Heart left ventricle (tissue), 16 donors: ENCODE data around the gene ZNF324B. TPM values are rescaled to one million over a fixed set of nuclear protein-coding genes. Genes with fewer than 3 reads are reported as not detected.
A peak's percentile ranks its signal among the peaks of the same experiment; 100 is the strongest.
"Not testable (repeated sequence)": the region's sequence is repeated elsewhere in the genome, so short reads cannot be mapped to it uniquely, and the experiment has no call there.

Experiments
- ATAC-seq, 4 donors: fragments of 200-7000 bp; cut with Tn5 transposase; one replicate each; pipeline ENCODE4 v1.9.1; 2020 to 2022; ENCODE audit warnings: moderate library complexity in 4 of 4, mild to moderate bottlenecking in 3 of 4, moderate number of reproducible peaks in 1 of 4
- DNase-seq, 5 donors: peaks; one replicate each; pipeline ENCODE4 v3.0.0-alpha.2; 2020
- H3K27ac ChIP-seq, 12 donors: fragments of 200-600 bp; sonication (generic) in 4 of 12; one replicate each; pipeline versions ENCODE4 v1.5.0 to v1.8.0; 2016 to 2022; ENCODE audit warnings: mild to moderate bottlenecking in 2 of 12
- H3K27me3 ChIP-seq, 9 donors: fragments of 200-600 bp; sonication (generic) in 2 of 9; one replicate each; pipeline versions ENCODE4 v1.5.1 to v1.8.0; 2016 to 2022; ENCODE audit warnings: mild to moderate bottlenecking in 3 of 9
- H3K36me3 ChIP-seq, 9 donors: fragments of 200-600 bp; sonication (generic) in 2 of 9; one replicate each; pipeline versions ENCODE4 v1.5.0 to v1.8.0; 2018 to 2022; ENCODE audit warnings: mild to moderate bottlenecking in 2 of 9
- H3K4me1 ChIP-seq, 12 donors: fragments of 200-600 bp; sonication (generic) in 4 of 12; one replicate each; pipeline versions ENCODE4 v1.5.0 to v1.8.0; 2016 to 2022; ENCODE audit warnings: mild to moderate bottlenecking in 3 of 12
- H3K4me3 ChIP-seq, 12 donors: fragments of 200-600 bp; sonication (generic) in 4 of 12; one replicate each; pipeline versions ENCODE4 v1.5.0 to v1.8.0; 2017 to 2022; ENCODE audit warnings: mild to moderate bottlenecking in 9 of 12, moderate library complexity in 4 of 12
- H3K9me3 ChIP-seq, 12 donors: fragments of 200-600 bp; sonication (generic) in 4 of 12; one replicate each; pipeline versions ENCODE4 v1.5.0 to v1.8.0; 2016 to 2022; ENCODE audit warnings: mild to moderate bottlenecking in 1 of 12
- CTCF ChIP-seq, 12 donors: fragments of 200-600 bp; sonication (generic) in 4 of 12; IDR thresholded peaks; one replicate each; pipeline versions ENCODE4 v1.5.0 to v1.8.0; 2018 to 2022; ENCODE audit warnings: antibody characterized with exemption in 12 of 12, mild to moderate bottlenecking in 5 of 12
- POLR2A ChIP-seq, 2 donors: fragments of 450-650 bp; IDR thresholded peaks; one replicate each; pipeline ENCODE4 v1.6.1; 2017; ENCODE audit warnings: antibody characterized with exemption in 2 of 2, mild to moderate bottlenecking in 2 of 2, moderate library complexity in 2 of 2
- WGBS, 4 donors: extraction: QIAGEN DNeasy Blood & Tissue Kit in 2 of 4; methylation state at CpG; one replicate each; pipeline versions ENCODE4 v1.1.5 to v1.1.7; 2013 to 2018; 5-methylcytosine and 5-hydroxymethylcytosine counted together
- intact Hi-C, 10 donors: fragments of 100-400 bp; cut with DNase I; formaldehyde crosslinking; loops; one replicate each; pipeline versions ENCODE4 v1.11.1 to v1.14.2; 2022
- polyA plus RNA-seq, 2 donors: library from polyadenylated mRNA; stranded (reverse); fragments of 200-250 nt; gene quantifications; one replicate each; pipeline ENCODE4 v1.2.3, GENCODE V29; 2013
- total RNA-seq, 9 donors: library from RNA; depleted of rRNA in 2 of 9; stranded (reverse); fragments of >200 nt in 2 of 9; fragmentation: NEBNext Ultra II Directional in 3 of 9; extraction: Animal tissue kit (Norgen Biotek cat#: 25700) in 3 of 9; gene quantifications; one replicate each; pipeline versions ENCODE4 v1.1.0 to v1.2.4, GENCODE V29; 2016 to 2023
- donor health status: ischemic (EF 13 %, LVEDD 7.1; RV severe dilation, severe dysfunction).
- donor health status: healthy with polysubstance abuse.
- donor health status: DM: no; HTN: yes; CAD: no.
- donor health status: DM: no; HTN: no; CAD: no.
- donor health status: ischemic (EF 25% LVEDD 6.9; RV normal size, moderate dysfunction).
- donor health status: ischemic (EF 25% LVEDD 5.7; RV mildly dilated, moderate dysfunction).
- donor health status: healthy.
- donor health status: DM: yes; HTN: yes; CAD: no.
- donor health status: ischemic (EF 35%, LVEDD 5.7; RV mildly dilated, moderate dysfunction).
- donor health status: nonischemic (EF 11% LVEDD 7.7; RV severe dilation, severe dysfunction).
- donor health status: DM: yes; HTN: yes; CAD: no.
- donor health status: PGD.
- donor health status: ischemic (EF 29% LVEDD 5.4; RV normal size, mild dysfunction).
- donor health status: nonischemic (EF 23%, LVEDD 6.1; RV moderate dilation, normal function).

The ZNF324B gene
- total and polyA plus RNA-seq, 11 donors, result 1.4 to 5.1 (median 3.9) TPM

GRCh38 chr19:58468216-58468839 lies 16.9 kb downstream of the ZNF324B start:
- no peak for DNase-seq
- Histone ChIP-seq H3K4me1 (peaks cover 4 to 16% (median 13%) of the 10 kb centered on the region in 12 donors), H3K4me3 (peak overlapping the region in 4 of 12 donors; percentile 2 to 36 (median 16)), H3K36me3 (peaks cover 0 to 36% (median 28%) of the 10 kb centered on the region in 9 donors), H3K27ac (no peak overlapping the region), H3K9me3 (no peaks in the 10 kb centered on the region), H3K27me3 (no peaks in the 10 kb centered on the region)
- intact Hi-C loops, result no loop called here
- ATAC-seq, result no peak
- no peak for TF ChIP-seq CTCF (IDR thresholded peaks at IDR 0.05)
- no peak for TF ChIP-seq POLR2A (IDR thresholded peaks at IDR 0.05)
- 54 to 70% (median 68%) methylated on average over 5 of the region's 5 CpGs for WGBS, 4 donors

GRCh38 chr19:58469241-58470013 lies 18.0 kb downstream of the ZNF324B start:
- intact Hi-C loops, result no loop called here
- 92 to 95% (median 93%) methylated on average over 13 to 17 of the region's 17 CpGs for WGBS, 4 donors
- Histone ChIP-seq H3K36me3 (peaks cover 0 to 42% (median 34%) of the 10 kb centered on the region in 9 donors), H3K9me3 (no peaks in the 10 kb centered on the region), H3K4me3 (no peak overlapping the region), H3K27me3 (no peaks in the 10 kb centered on the region), H3K4me1 (peaks cover 4 to 17% (median 13%) of the 10 kb centered on the region in 12 donors), H3K27ac (no peak overlapping the region)
- ATAC-seq (no peak), DNase-seq (no peak)
- no peak for TF ChIP-seq CTCF (IDR thresholded peaks at IDR 0.05)
- no peak for TF ChIP-seq POLR2A (IDR thresholded peaks at IDR 0.05)

DNA sequence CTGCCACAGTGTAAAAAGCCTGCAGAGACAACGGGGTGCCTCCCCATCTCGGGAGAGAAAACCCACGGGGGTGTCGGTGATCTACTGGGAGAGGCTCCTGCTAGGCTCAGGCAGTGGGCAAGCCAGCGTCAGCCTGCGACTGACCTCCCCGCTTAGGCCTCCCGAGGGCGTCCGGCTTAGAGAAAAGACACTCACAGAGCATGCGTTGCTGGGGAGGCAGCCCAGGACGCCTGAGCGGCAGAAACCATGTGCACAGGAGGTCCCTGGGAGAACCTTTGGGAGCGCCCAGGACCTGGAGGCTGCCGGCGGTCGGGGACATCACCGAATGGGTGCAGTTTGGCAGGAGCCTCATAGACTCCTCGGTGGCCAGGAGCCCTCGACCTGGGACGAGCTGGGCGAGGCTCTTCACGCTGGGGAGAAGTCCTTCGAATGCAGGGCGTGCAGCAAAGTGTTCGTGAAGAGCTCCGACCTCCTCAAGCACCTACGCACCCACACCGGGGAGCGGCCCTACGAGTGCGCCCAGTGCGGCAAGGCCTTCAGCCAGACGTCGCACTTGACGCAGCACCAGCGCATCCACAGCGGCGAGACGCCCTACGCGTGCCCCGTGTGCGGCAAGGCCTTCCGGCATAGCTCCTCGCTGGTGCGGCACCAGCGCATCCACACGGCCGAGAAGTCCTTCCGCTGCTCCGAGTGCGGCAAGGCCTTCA lies 19.6 kb downstream of the ZNF324B start:
- H3K27ac ChIP-seq, ATAC-seq, intact Hi-C loops, DNase-seq, H3K9me3 ChIP-seq, H3K4me3 ChIP-seq, H3K27me3 ChIP-seq: not testable (repeated sequence)
- peaks cover 4 to 28% (median 18%) of the 10 kb centered on the region in 12 donors for H3K4me1 ChIP-seq
- WGBS, 4 donors, result 94 to 96% (median 94%) methylated on average over 14 to 41 of the region's 53 CpGs
- H3K36me3 ChIP-seq, result peaks cover 0 to 42% (median 34%) of the 10 kb centered on the region in 9 donors

DNA sequence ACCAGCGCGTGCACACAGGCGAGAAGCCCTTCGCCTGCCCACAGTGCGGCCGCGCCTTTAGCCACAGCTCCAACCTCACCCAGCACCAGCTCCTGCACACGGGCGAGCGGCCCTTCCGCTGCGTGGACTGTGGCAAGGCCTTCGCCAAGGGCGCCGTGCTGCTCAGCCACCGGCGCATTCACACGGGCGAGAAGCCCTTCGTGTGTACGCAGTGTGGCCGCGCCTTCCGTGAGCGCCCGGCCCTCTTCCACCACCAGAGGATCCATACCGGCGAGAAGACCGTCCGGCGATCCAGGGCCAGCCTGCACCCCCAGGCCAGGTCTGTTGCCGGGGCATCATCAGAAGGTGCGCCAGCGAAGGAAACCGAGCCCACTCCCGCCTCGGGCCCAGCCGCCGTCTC lies 20.3 kb downstream of the ZNF324B start:
- Histone ChIP-seq H3K27me3 (no peaks in the 10 kb centered on the region), H3K9me3 (no peaks in the 10 kb centered on the region), H3K36me3 (peaks cover 0 to 42% (median 34%) of the 10 kb centered on the region in 9 donors), H3K4me1 (peaks cover 1 to 28% (median 17%) of the 10 kb centered on the region in 12 donors), H3K4me3 (no peak overlapping the region), H3K27ac (no peak overlapping the region)
- TF ChIP-seq POLR2A (IDR thresholded peaks at IDR 0.05) (no peak), CTCF (IDR thresholded peaks at IDR 0.05) (no peak)
- ATAC-seq (no peak), DNase-seq (no peak)
- 94 to 96% (median 95%) methylated on average over 14 to 39 of the region's 39 CpGs for WGBS, 4 donors
- intact Hi-C loops, result no loop called here
